GM06990 (cell line): ENCODE data around the gene HOXA1.

Source experiments
- DNase-seq: peaks from one replicate; pipeline ENCODE4 v3.0.0-alpha.2; 2011; ENCODE audit not compliant: insufficient read length; ENCODE audit errors: extremely low read depth
- H3K27me3 ChIP-seq: replicated peaks from 2 replicates; pipeline ENCODE4 v1.6.0; 2011; ENCODE audit warnings: low read length; ENCODE audit not compliant: control insufficient read depth, insufficient read depth
- H3K36me3 ChIP-seq: 2 replicates; pipeline ENCODE4 v1.5.1; 2011; ENCODE audit warnings: low read length; ENCODE audit not compliant: control insufficient read depth, insufficient read depth
- H3K4me3 ChIP-seq: replicated peaks from 2 replicates; pipeline ENCODE4 v1.5.1; 2011; ENCODE audit warnings: low read depth, mild to moderate bottlenecking, control low read depth, low read length
- CTCF ChIP-seq: IDR thresholded peaks from 2 replicates; pipeline ENCODE4 v1.5.1; 2011; ENCODE audit warnings: low read length, control low read depth, mild to moderate bottlenecking, inconsistent platforms; ENCODE audit not compliant: insufficient read depth, poor library complexity, severe bottlenecking

HOXA1 gene

DNA sequence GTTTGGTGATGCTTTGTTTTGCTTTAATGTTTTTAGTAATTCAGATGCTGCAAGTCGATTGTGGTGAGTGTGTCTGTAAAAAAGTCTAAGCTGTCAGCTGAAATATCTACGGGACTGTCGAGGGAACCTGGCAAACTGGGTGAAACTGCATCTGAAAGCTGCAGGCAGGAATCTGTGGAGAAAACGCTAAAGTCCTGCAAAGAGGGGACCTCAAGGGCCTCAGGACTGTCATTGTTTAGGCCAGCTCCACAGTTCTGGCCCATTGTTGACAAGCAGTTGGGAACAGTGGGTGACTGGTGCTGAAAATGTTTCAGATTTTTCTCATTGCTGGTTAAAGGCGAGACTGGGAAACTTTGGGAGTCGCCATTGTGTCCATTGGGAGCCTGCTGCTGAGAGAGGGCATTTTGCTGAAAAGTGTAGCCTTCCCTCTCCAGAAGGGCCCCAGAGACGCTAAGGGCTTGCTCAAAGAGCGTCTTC, 4.9 kb upstream of the HOXA1 start:
- TF ChIP-seq CTCF, result no peak
- no peaks in the 10 kb centered on the region for H3K36me3 ChIP-seq
- DNase-seq, result no peak
- H3K4me3 ChIP-seq, result no peak overlapping the region
- H3K27me3 ChIP-seq, result no peaks in the 10 kb centered on the region

DNA sequence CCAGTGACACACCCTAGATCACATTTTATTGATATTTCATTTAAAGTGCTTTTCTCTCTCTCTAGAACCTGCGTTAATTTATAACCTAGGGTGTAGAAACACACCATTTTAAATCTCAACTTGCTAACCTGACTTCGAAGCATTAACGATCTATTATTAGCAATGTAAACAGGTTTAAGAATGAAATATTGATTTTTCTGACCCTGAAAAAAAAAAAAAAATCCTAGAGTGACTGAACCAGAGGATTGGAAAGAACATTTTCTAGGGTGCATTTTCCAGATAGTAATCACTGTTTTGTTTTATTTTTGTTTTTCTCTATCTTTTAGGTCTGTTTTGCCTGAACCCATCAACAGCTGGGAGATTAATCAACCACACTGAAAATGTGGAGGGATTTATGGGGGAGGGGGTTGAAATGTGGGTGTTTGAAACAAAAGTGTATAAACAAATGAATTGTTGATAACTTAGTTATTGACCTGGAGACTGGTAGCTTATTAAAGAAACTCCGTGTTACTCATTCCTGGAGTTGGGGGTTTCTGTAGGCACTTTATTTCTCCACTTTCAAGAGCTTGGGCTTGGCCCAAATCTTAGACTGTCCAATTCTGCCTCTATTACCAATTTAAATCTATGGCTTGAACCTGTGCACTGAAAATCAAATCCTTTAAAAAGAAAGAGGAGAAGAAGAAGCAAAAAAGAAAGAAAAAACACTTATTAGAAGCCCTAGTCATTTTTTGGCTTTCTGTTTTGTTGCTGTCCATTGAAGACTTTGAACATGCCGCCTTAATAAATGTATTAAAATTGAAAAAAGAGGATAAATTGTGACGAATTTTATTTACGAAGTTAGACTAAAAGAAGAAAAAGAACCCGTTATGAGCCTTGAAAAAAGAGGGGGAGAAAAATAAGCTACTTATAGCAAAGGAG, 3.9 kb upstream of the HOXA1 start:
- H3K27me3 ChIP-seq, result no peaks in the 10 kb centered on the region
- DNase-seq, result no peak
- no peak for TF ChIP-seq CTCF
- no peaks in the 10 kb centered on the region for H3K36me3 ChIP-seq
- H3K4me3 ChIP-seq, result no peak overlapping the region

GRCh38 chr7:27098578-27099451, 3.0 kb upstream of the HOXA1 start:
- H3K36me3 ChIP-seq, result no peaks in the 10 kb centered on the region
- no peak overlapping the region for H3K4me3 ChIP-seq
- H3K27me3 ChIP-seq, result no peaks in the 10 kb centered on the region

GRCh38 chr7:27097686-27098577, 2.1 kb upstream of the HOXA1 start:
- DNase-seq, result no peak
- Histone ChIP-seq H3K36me3 (no peaks in the 10 kb centered on the region), H3K27me3 (no peaks in the 10 kb centered on the region), H3K4me3 (no peak overlapping the region)
- TF ChIP-seq CTCF, result no peak

More at GRCh38 chr7:27098578-27099451, 3.0 kb upstream of the HOXA1 start:
- no peak for DNase-seq
- no peak for TF ChIP-seq CTCF
